ENCODE results near the gene POR.
"Not testable (repeated sequence)": the region's sequence is repeated elsewhere in the genome, so short reads cannot be mapped to it uniquely, and the experiment has no call there.

Gene POR

GRCh38 chr7:75992083-75992755, 77.3 kb downstream of the POR start:
- DNase-seq (ENCODE audit: low spot score): no peak

- peak; percentile 60 for DNase-seq (ENCODE audit: low spot score)
These were observed 78.9 kb downstream of the POR start for GRCh38 chr7:75993689-75994387.

- peak; percentile 93 for DNase-seq (ENCODE audit: low spot score)
These were observed 79.6 kb downstream of the POR start, which contains the start of gene TMEM120A for GRCh38 chr7:75994388-75995051. TSS of gene TMEM120A (minus strand) at chr7:75994595. CDS start at chr7:75994570, 25 bp downstream.

- DNase-seq (ENCODE audit: low spot score): no peak
These were observed 80.1 kb downstream of the POR start for GRCh38 chr7:75995052-75995471.

GRCh38 chr7:75995996-75996395, 81.0 kb downstream of the POR start:
- no peak for DNase-seq (ENCODE audit: low spot score)

GRCh38 chr7:75996476-75996875, 81.5 kb downstream of the POR start:
- DNase-seq (ENCODE audit: low spot score): no peak

GRCh38 chr7:75998038-75998437, 83.1 kb downstream of the POR start:
- DNase-seq (ENCODE audit: low spot score): no peak

- DNase-seq (ENCODE audit: low spot score): no peak
These were observed 85.6 kb downstream of the POR start for GRCh38 chr7:76000566-76000965.

- DNase-seq (ENCODE audit: low spot score): no peak
These were observed 87.2 kb downstream of the POR start for GRCh38 chr7:76002139-76002538.

GRCh38 chr7:76002822-76003221, 87.9 kb downstream of the POR start:
- no peak for DNase-seq (ENCODE audit: low spot score)

- no peak for DNase-seq (ENCODE audit: low spot score)
These were observed 88.4 kb downstream of the POR start for GRCh38 chr7:76003351-76003750.

GRCh38 chr7:76005004-76005403, 90.0 kb downstream of the POR start:
- not testable (repeated sequence) for DNase-seq (ENCODE audit: low spot score)

GRCh38 chr7:76008156-76008687, 93.3 kb downstream of the POR start:
- no peak for DNase-seq (ENCODE audit: low spot score)

GRCh38 chr7:76009672-76010600, 95.0 kb downstream of the POR start:
- DNase-seq (ENCODE audit: low spot score): no peak

GRCh38 chr7:76011442-76011861, 96.5 kb downstream of the POR start:
- no peak for DNase-seq (ENCODE audit: low spot score)

GRCh38 chr7:76016191-76016947, 101.4 kb downstream of the POR start:
- no peak for DNase-seq (ENCODE audit: low spot score)

- not testable (repeated sequence) for DNase-seq (ENCODE audit: low spot score)
These were observed 103.6 kb downstream of the POR start for GRCh38 chr7:76018520-76018919.

GRCh38 chr7:76020031-76020714, 105.2 kb downstream of the POR start:
- DNase-seq (ENCODE audit: low spot score): peak; percentile 47

GRCh38 chr7:76022026-76022780, 107.2 kb downstream of the POR start:
- no peak for DNase-seq (ENCODE audit: low spot score)

- DNase-seq (ENCODE audit: low spot score): no peak
These were observed 108.0 kb downstream of the POR start for GRCh38 chr7:76023002-76023401.

Data from RKO (cell line).